Epidermal melanocyte (primary cell): ENCODE measurements around the gene EXO1.
"Not testable (repeated sequence)": the region's sequence is repeated elsewhere in the genome, so short reads cannot be mapped to it uniquely, and the experiment has no call there.

ENCODE experiments used
- DNase-seq: peaks from one replicate; pipeline ENCODE4 v3.0.0; 2011; ENCODE audit warnings: low spot score; ENCODE audit not compliant: insufficient read length

The EXO1 gene

GRCh38 chr1:241836941-241837340 lies 11.1 kb upstream of the EXO1 start:
- DNase-seq: no peak

DNA sequence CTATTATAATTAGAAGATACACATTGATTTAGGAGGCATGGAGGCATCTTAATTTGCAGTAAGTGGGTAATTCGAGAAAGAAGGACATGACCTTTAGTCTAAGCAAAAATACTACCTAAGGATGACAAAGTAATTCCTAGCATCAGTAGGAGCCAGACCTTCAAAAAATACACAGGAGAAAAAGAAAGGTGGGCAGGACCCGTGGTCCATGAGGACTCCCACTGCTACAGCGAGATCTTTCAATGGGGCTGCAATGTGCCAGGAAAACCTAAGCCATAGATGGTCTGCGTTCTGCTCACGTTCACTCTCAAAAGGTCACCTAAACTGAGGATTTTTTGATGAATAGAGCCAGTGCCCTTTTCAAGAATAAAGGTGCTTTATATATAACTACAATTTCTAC lies 10.6 kb upstream of the EXO1 start:
- DNase-seq: no peak

DNA sequence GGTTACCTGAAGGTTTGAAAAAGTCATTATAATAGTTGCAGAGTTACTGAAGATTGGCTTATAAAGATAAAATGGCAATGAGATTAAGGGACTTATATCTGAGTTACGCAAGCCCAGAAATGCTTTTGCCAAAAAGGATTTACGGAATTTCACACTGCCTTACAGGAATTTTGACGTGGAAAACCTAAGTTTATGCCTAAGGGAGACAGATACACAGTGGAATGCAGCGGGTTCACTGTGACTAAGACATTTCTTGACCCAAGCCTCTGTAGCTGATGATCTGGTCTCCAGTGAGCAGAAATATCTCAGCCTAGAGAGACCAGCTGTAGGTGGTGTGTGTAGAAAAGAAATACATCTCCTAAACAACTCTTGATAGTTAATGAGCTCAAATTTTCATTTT lies 10.1 kb upstream of the EXO1 start:
- no peak for DNase-seq

DNA sequence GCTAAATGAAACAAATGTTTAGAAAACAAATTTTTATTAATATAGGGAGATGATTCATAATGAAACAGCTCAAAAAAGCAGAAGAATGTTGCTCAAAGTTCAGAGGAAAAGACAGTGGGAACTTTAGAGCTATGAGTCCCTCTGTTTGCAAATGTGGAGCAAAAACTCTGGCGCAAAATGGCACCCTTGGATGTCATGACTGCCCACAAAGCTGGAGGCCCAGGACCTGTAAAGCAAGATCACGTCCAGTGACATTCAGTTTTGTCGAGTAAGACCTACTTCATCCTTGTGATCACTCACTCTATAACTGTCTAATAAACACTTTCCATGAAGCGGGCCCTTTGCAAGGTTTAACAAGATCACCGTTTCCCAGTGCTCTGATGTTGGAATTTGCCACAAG lies 9.1 kb upstream of the EXO1 start:
- no peak for DNase-seq

DNA sequence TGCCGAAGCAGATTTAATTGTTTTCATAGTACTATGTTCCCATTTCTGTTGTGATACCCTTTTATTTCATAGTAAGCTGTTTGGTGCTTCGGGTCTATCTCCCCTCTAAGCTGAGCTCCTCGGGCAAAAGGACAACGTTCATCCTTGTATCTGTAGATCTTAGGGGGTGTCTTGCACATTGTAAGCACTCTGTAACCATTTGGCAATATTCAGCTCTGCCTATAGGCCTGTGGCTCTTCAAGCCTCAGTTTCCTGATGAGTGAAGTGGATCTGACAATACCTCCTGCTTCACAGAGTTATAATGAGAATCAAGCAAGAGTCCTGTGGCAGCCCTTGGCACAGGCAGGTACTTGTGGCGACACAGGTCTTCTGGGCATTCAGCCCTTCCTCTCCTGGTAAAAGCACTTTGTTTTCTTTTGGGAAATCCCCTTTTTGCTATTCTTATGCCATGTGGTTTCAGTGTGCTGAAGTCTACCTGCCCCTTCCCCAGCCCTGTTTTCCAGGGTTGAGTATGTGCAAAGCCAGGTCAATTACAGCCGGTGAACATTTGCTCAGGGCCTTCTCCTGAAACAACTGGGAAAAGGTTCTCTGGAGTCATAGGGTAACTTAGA lies 8.5 kb upstream of the EXO1 start:
- no peak for DNase-seq

GRCh38 chr1:241840164-241840563 lies 7.8 kb upstream of the EXO1 start:
- DNase-seq: no peak

DNA sequence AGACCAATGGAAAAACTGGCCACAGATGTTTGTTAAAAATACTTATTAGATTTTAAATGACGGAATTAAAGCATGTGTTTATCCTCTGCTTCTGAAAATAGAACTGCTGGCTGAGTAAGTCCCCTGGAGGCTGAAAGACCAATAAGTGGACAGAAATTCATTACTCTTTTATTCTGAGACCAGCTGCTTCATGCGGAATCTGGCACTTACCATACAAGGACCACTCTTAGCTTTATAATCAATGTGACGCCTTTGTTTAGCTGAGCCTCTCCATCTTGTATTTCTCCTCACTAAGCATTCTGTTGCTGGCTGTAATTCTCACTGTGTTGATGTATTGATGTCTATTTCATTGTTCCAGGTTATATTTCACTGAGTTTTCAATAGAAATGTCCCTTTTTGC lies 6.3 kb upstream of the EXO1 start:
- no peak for DNase-seq

DNA sequence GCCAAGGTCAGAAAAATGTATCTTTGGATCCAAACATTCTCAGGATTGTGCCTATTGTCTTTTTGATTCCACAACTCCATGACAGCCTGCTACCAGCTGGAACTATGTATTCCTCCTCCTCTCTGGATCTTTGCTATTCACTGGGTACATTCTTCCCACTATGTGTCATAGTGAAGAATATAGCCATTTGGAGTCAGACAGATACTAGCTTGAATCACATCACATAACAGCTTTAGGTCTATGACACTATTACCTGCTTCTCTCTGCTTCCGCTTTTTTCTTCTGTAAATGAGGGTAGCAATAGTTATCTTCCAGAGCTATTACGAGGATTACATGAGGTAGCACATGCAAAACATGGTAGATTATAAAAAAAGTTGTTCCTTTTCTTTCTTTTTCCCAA lies 5.4 kb upstream of the EXO1 start:
- DNase-seq: no peak

GRCh38 chr1:241844593-241844992 lies 3.4 kb upstream of the EXO1 start:
- DNase-seq: no peak

GRCh38 chr1:241846375-241846774 lies 1.6 kb upstream of the EXO1 start:
- DNase-seq: no peak

DNA sequence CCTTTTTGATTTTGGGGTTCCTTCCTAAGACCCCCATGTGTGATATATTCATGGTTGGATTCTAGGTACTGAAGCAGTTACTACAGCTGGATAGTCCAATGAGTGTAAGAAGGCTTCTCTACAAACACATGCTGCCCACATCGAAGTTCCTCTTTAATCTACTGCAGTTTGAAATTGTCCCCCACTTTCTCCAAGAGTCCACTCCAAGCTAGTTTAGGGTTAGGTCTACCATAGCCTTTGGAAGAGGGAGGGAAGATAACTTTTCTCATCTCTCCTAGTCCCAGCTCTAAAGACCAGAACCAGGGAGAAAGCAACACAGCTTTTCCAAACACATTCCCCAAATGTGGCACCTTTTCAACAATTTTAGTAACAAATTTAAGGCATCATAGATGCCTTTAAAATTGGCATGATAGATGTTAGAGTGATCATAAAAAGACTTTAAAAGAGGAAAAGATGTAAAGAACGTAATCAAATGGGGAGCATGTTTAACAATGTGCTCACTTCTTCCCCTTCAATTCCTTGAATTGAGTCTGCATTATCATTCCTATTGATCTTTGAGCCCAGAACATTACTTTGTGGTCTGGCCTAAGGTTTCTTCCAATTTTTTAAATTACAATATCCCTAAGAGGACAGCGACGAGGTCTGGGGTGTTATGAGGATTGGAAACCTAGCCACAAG lies 1.0 kb upstream of the EXO1 start:
- no peak for DNase-seq

DNA sequence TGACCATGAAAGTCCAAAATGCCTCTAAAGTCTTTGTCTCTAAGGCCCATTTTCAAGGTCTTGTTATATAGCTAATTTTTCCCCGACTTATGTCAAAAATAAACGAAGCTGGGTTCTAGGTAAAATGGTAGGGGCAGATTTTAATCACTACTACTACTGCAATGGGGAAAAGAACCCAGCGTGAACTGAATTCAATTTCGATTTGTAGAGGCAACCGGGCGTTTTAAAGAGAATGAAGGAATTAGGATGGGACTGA lies 536 bp upstream of the EXO1 start:
- DNase-seq: no peak

DNA sequence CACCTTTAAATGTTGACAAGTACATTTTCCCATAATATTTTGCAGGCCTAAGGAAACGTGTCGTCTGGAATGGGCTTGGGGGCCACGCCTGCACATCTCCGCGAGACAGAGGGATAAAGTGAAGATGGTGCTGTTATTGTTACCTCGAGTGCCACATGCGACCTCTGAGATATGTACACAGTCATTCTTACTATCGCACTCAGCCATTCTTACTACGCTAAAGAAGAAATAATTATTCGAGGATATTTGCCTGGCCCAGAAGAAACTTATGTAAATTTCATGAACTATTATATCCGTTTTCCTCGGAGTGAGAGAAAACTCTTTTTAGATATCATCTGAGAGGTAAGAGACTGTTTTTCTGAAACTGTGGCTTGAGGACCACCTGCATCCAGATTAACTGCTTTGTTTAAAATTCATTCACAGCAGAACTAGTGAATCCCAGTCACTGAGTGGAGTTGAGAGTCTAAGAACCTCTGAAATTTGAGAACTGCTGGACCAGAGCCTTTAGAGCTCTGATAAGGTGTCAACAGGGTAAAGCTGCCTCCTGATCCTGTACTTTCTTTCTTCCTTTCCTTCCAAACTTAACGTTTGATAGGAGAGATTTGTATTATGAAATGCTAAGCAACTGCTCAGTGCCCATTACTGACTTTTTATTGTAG lies 811 bp downstream of the EXO1 start:
- DNase-seq: no peak

GRCh38 chr1:241849345-241849695 lies 1.3 kb downstream of the EXO1 start:
- no peak for DNase-seq

DNA sequence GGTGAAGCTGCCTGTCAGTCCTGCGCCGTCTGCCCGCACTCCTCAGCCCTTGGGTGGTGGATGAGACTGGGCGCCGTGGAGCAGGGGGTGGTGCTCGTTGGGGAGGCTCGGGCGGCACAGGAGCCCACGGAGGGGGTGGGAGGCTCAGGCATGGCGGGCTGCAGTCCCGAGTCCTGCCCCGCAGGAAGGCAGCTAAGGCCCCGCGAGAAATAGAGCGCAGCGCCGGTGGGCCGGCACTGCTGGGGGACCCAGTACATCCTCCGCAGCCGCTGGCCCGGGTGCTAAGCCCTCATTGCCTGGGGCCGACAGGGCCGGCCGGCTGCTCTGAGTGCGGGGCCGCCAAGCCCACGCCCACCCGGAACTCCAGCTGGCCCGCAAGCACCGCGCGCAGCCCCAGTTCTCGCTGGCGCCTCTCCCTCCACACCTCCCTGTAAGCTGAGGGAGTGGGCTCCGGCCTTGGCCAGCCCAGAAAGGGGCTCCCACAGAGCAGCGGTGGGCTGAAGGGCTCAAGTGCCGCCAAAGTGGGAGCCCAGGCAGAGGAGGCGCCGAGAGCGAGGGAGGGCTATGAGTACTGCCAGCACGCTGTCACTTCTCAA lies 7.6 kb downstream of the EXO1 start:
- DNase-seq: not testable (repeated sequence)

DNA sequence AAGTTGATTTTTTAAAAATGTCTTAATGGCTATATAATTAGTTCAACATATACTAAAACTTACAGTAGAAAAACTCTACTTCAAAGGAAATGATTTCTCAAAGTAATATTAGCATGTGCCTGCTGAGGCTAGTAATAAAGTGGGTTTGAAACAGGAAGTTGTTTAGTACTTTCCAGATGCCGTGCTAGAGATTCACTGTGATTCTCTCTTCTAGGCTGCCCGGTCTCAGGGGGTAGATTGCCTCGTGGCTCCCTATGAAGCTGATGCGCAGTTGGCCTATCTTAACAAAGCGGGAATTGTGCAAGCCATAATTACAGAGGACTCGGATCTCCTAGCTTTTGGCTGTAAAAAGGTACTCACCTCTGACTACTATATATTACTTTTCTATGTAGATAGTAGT lies 9.1 kb downstream of the EXO1 start:
- peak; percentile 82 for DNase-seq

GRCh38 chr1:241860922-241861321 lies 12.9 kb downstream of the EXO1 start:
- DNase-seq: no peak

DNA sequence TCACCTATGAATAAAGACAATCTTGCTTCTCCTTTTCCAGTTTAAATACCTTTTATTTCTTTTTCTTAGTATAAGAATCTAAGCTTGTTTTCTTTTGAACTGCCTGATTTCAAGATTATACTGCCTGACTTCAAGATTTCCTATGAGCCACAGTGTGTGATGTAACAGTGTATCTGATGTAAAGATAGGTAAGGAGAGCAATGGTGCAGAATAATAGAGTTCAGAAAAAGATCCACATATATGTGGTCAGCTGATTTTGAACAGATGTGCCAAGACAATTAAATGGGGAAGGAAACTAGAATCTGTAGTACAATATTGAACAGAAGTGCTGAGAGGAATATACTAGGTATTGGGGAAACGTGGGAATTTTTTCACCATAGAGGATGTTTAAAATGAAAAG lies 21.0 kb downstream of the EXO1 start:
- DNase-seq: no peak

GRCh38 chr1:241870336-241870735 lies 22.3 kb downstream of the EXO1 start:
- no peak for DNase-seq

DNA sequence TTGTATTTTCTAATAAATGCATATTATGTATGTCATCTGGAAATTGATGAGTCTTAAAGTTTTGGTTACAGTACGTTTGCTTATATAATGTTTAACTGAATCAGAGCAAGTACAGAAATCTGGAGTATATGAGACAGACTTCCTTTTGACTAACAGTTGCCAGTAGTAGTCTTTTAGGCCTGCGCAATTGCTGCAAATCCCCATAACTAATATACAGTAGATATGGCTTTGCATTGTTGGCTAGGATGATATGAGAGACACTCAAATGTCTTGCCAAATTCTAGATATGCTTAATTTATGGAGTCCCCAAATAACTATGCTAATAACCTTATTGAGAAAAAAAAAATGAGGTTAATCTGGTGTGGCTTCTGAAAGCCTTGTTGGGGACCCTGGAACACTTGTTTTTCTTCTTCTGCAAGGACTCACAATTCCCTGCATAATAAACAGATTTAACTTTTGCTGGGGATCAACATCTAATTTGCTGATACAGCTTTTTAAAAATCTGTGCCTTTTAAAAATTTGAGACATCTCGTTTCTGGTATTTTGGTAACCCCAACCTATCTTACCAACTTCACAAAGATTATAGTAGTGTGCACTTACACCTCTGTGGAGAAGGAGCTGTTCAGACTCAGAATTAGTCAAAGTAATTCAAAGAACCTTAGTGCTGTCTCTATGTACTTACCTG lies 22.9 kb downstream of the EXO1 start:
- DNase-seq: no peak

DNA sequence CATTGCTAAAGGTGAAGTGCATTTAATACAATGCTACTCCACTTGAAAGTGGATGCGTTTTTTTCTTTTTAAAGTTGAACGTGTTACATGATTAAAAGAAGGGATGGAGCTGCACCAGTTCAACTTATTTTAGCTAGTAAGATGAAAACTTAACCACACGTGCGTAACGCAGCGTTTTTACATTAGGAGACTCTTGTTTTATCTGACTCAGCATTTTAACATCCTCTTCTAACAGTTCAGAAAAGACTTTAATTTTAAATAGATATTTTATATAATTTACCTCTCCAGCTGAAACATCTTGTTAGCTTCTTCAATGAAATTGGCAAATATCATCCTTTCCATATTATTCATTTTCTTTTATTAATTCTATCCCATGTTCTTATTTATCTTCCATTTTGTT lies 33.4 kb downstream of the EXO1 start:
- DNase-seq: no peak

GRCh38 chr1:241883159-241883558 lies 35.2 kb downstream of the EXO1 start:
- no peak for DNase-seq
